GM12878 (cell line): ENCODE results near the gene EFCAB8. TPM values are rescaled to one million over a fixed set of nuclear protein-coding genes. Genes with fewer than 3 reads are reported as not detected.
"Not testable (repeated sequence)": the region's sequence is repeated elsewhere in the genome, so short reads cannot be mapped to it uniquely, and the experiment has no call there.

ENCODE experiments used
- ATAC-seq: fragments of 200-7000 bp; cut with Tn5 transposase; 3 replicates; pipeline ENCODE4 v1.9.1; 2020; ENCODE audit warnings: mild to moderate bottlenecking, moderate library complexity
- BruUV-seq: library from RNA; stranded (reverse); fragments of 400-500 nt; replicated peaks from 2 replicates; lab custom pipeline; 2021; lab: Mats Ljungman, UMichigan
- CTCF ChIA-PET: fragments of 300-600 bp; sonication (Branson Sonifier 250); formaldehyde crosslinking; extraction: SDS; loops from one replicate; lab custom pipeline; 2021; ENCODE audit warnings: inconsistent platforms; lab: Yijun Ruan, JAX
- POLR2A ChIA-PET: fragments of 350-600 bp; formaldehyde crosslinking; extraction: SDS; loops from one replicate; lab custom pipeline; 2021; ENCODE audit warnings: inconsistent platforms; lab: Charles Lee
- RAD21 ChIA-PET: fragments of 300-600 bp; sonication (Branson Sonifier 250); formaldehyde crosslinking; loops from one replicate; lab custom pipeline; 2023; ENCODE audit warnings: antibody characterized with exemption; ENCODE audit not compliant: unreplicated experiment; lab: Charles Lee
- SMC1A ChIA-PET: fragments of 300-600 bp; sonication (Branson Sonifier 250); formaldehyde crosslinking; loops from one replicate; lab custom pipeline; 2023; ENCODE audit not compliant: unreplicated experiment, uncharacterized antibody; lab: Charles Lee
- DNase-seq: peaks from one replicate; pipeline ENCODE4 v3.0.0-alpha.2; 2011; ENCODE audit warnings: low read depth, low spot score
- FAIRE-seq: peaks from 3 replicates; lab custom pipeline; 2011; peaks lifted over from hg19 to GRCh38; lab: Jason Lieb, UNC
- H2AFZ ChIP-seq: 2 replicates; pipeline ENCODE4 v1.6.0; 2011; ENCODE audit warnings: low read depth, low read length, control low read depth; ENCODE audit not compliant: control insufficient read depth
- H3K27ac ChIP-seq: 2 replicates; pipeline ENCODE4 v1.5.1; 2011; ENCODE audit warnings: control low read depth; ENCODE audit not compliant: control insufficient read depth, insufficient read depth
- H3K27me3 ChIP-seq, 2 experiments: replicated peaks in 1 of 2; 2 replicates each; pipeline versions ENCODE4 v1.6.0 to v1.6.1; 2011; ENCODE audit warnings: low read length in 1 of 2; ENCODE audit not compliant: control insufficient read depth in 2 of 2, insufficient read depth in 2 of 2
- H3K36me3 ChIP-seq, 2 experiments: 2 replicates each; pipeline ENCODE4 v1.5.1; 2011; ENCODE audit warnings: low read length in 1 of 2; ENCODE audit not compliant: control insufficient read depth in 2 of 2, insufficient read depth in 2 of 2
- H3K4me1 ChIP-seq: 2 replicates; pipeline ENCODE4 v1.6.1; 2011; ENCODE audit warnings: mild to moderate bottlenecking, low read length, moderate library complexity, mixed read lengths; ENCODE audit not compliant: control insufficient read depth, insufficient read depth
- H3K4me2 ChIP-seq: 2 replicates; pipeline ENCODE4 v1.6.0; 2011; ENCODE audit warnings: control low read depth; ENCODE audit not compliant: control insufficient read depth, insufficient read depth
- H3K4me3 ChIP-seq: fragments of 200-600 bp; sonication (generic); 2 replicates; pipeline ENCODE4 v1.5.1; 2016
- H3K79me2 ChIP-seq: 2 replicates; pipeline ENCODE4 v1.6.0; 2011; ENCODE audit warnings: low read length; ENCODE audit not compliant: control insufficient read depth, insufficient read depth
- H3K9ac ChIP-seq: 2 replicates; pipeline ENCODE4 v1.8.0; 2011; ENCODE audit warnings: low read length, control low read depth, mixed read lengths; ENCODE audit not compliant: control insufficient read depth, insufficient read depth
- H3K9me3 ChIP-seq: replicated peaks from 3 replicates; pipeline ENCODE4 v1.5.1; 2011; ENCODE audit warnings: mild to moderate bottlenecking, low read length; ENCODE audit not compliant: control insufficient read depth, insufficient read depth
- H4K20me1 ChIP-seq: 2 replicates; pipeline ENCODE4 v1.6.0; 2011; ENCODE audit not compliant: control insufficient read depth, insufficient read depth
- ESRRA ChIP-seq: IDR thresholded peaks from 2 replicates; pipeline ENCODE4 v1.6.1; 2012; ENCODE audit warnings: mild to moderate bottlenecking, low read length, improper control_type of control experiment
- KLF5 ChIP-seq: fragments of 450-650 bp; IDR thresholded peaks from 2 replicates; pipeline ENCODE4 v1.6.1; 2014; ENCODE audit warnings: mild to moderate bottlenecking; ENCODE audit not compliant: partially characterized antibody
- MTA2 ChIP-seq: fragments of 450-650 bp; IDR thresholded peaks from 2 replicates; pipeline ENCODE4 v1.6.1; 2016; ENCODE audit warnings: low read depth, mild to moderate bottlenecking, moderate library complexity
- MTA3 ChIP-seq: IDR thresholded peaks from 2 replicates; pipeline ENCODE4 v1.6.1; 2012; ENCODE audit warnings: low read length, inconsistent platforms, borderline replicate concordance
- WRNIP1 ChIP-seq: IDR thresholded peaks from 2 replicates; pipeline ENCODE4 v1.6.1; 2011; ENCODE audit warnings: low read depth, low read length, improper control_type of control experiment, borderline replicate concordance
- WGBS: methylation state at CpG from one replicate; pipeline ENCODE4 v1.1.6; 2016; ENCODE audit warnings: low lambda C conversion rate; ENCODE audit not compliant: insufficient replicate concordance, insufficient coverage; ENCODE audit errors: missing lambda C conversion rate; 5-methylcytosine and 5-hydroxymethylcytosine counted together
- in situ Hi-C: fragments of 300-500 bp; cut with MboI; formaldehyde crosslinking; loops from 9 replicates; pipeline ENCODE4 v1.14.3; 2018; ENCODE audit warnings: mixed read lengths
- intact Hi-C: fragments of 100-400 bp; cut with micrococcal nuclease; formaldehyde crosslinking; loops from one replicate; pipeline ENCODE4 v1.14.2; 2022; ENCODE audit not compliant: unreplicated experiment
- polyA plus RNA-seq, 11 experiments: library from polyadenylated mRNA; depleted of rRNA in 4 of 11; unstranded in 6 of 11; stranded (reverse) in 5 of 11; fragments of >200 nt; fragmentation: Nextera tagmentation in 4 of 11; fragmentation: Illumina TruSeq in 1 of 11; extraction: Ambion mirVana in 4 of 11; extraction: Trizol in 1 of 11; gene quantifications; 1 replicate in 1 of 11; 2 replicates in 10 of 11; pipeline versions ENCODE4 v1.2.1 to v1.2.3, GENCODE V29; 2011 to 2016; ENCODE audit warnings: inconsistent platforms in 2 of 11, missing spikeins in 2 of 11, low read depth in 1 of 11
- total RNA-seq, 4 experiments: library from RNA; depleted of rRNA in 3 of 4; stranded (reverse); fragments of >200 nt in 3 of 4; fragmentation: Illumina TruSeq in 1 of 4; extraction: Trizol in 1 of 4; gene quantifications; 2 replicates each; pipeline versions ENCODE4 v1.2.1 to v1.2.3, GENCODE V29; 2013 to 2021
- TF ChIP-seq, protein P1 (sequence below): fragments of 450-650 bp; IDR thresholded peaks from 2 replicates; pipeline ENCODE4 v1.6.1; 2014; ENCODE audit warnings: mild to moderate bottlenecking

The EFCAB8 gene
- total and polyA plus RNA-seq, 10 of the 15 experiments (the other 5 are each of a cell fraction or from before 2014, with no cell fraction given), result 0.04 to 0.18 (median 0.06) TPM; not detected in 4

DNA sequence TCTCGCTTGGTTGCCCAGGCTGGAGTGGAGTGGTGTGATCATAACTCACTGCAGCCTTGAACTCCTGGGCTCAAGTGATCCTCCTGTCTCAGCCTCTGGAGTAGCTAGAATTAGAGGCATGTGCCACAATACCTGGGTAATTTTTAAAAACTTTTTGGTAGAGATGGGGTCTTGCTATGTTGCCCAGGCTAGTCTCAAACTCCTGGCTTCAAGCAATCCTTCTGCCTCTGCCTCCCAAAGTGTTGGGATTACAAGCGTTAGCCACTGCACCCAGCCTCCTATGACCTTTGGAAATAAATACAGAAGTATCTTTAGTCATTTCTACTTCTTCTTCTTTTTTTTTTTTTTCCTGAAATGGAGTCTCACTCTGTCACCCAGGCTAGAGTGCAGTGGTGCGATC is 11.8 kb downstream of the EFCAB8 start:
- intact Hi-C loops, POLR2A ChIA-PET: not testable (repeated sequence)

DNA sequence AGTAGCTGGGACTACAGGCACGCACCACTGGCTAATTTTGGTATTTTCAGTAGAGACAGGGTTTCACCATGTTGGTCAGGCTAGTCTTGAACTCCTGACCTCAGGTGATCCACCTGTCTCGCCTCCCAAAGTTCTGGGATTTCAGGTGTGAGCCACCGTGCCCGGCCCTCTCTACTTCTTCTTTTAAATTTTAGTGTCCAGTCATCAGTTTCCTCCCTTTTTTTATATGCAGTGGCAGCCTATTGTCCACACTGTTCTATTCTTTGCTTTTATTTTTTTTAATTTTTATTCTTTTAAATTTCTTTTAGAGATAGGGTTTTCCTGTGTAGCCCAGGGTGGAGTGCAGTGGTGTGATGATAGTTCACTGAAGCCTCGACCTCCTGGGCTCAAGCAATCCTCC is 12.3 kb downstream of the EFCAB8 start:
- 56% methylated on average over 5 of the region's 5 CpGs for WGBS
- no TSS peak for BruUV-seq
- no peak overlapping the region for H3K4me3 ChIP-seq
- no peak for TF ChIP-seq MTA3
- no peak for TF ChIP-seq ESRRA
- TF ChIP-seq KLF5, result no peak
- no peak for TF ChIP-seq MTA2
- TF ChIP-seq WRNIP1, result no peak
- TF ChIP-seq, protein P1, sequence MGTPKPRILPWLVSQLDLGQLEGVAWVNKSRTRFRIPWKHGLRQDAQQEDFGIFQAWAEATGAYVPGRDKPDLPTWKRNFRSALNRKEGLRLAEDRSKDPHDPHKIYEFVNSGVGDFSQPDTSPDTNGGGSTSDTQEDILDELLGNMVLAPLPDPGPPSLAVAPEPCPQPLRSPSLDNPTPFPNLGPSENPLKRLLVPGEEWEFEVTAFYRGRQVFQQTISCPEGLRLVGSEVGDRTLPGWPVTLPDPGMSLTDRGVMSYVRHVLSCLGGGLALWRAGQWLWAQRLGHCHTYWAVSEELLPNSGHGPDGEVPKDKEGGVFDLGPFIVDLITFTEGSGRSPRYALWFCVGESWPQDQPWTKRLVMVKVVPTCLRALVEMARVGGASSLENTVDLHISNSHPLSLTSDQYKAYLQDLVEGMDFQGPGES, result no peak
- no peaks in the 10 kb centered on the region for H3K36me3 ChIP-seq
- no peak overlapping the region for H3K4me2 ChIP-seq
- FAIRE-seq (no peak), ATAC-seq (no peak), DNase-seq (no peak)
- SMC1A ChIA-PET, result no interaction called here
- no peak overlapping the region for H3K27ac ChIP-seq
- H3K4me1 ChIP-seq, result no peaks in the 10 kb centered on the region
- RAD21 ChIA-PET, result interaction anchor here (1.0 kb wide), 1 partner anchor 81 kb away, joined by 3 read pairs; no protein-coding TSS in a partner anchor
- H3K9me3 ChIP-seq, result no peaks in the 10 kb centered on the region
- in situ Hi-C loops (no loop called here), intact Hi-C loops (no loop called here)
- no peak overlapping the region for H2AFZ ChIP-seq
- H3K27me3 ChIP-seq, result no peaks in the 10 kb centered on the region
- no peak overlapping the region for H3K9ac ChIP-seq
- POLR2A ChIA-PET, result no interaction called here
- H3K79me2 ChIP-seq, result no peaks in the 10 kb centered on the region
- H4K20me1 ChIP-seq, result no peaks in the 10 kb centered on the region
- CTCF ChIA-PET, result no interaction called here

More for the DNA sequence above, 11.8 kb downstream of the EFCAB8 start:
- FAIRE-seq, SMC1A ChIA-PET, H3K4me1 ChIP-seq, H3K4me3 ChIP-seq, H3K9ac ChIP-seq, DNase-seq, H3K4me2 ChIP-seq, H4K20me1 ChIP-seq, ATAC-seq, H3K27me3 ChIP-seq, H2AFZ ChIP-seq, H3K27ac ChIP-seq, CTCF ChIA-PET, H3K9me3 ChIP-seq, RAD21 ChIA-PET, H3K36me3 ChIP-seq, BruUV-seq, H3K79me2 ChIP-seq, in situ Hi-C loops: not testable (repeated sequence)
- 76% methylated on average over 2 of the region's 3 CpGs for WGBS
